Loucy (cell line): ENCODE data around the gene STX7.

ENCODE experiments used
- H2AFZ ChIP-seq: fragments of 200-600 bp; sonication (generic); 2 replicates; pipeline ENCODE4 v1.6.0; 2016; ENCODE audit warnings: antibody characterized with exemption, mild to moderate bottlenecking, low read length, moderate library complexity
- H3F3A ChIP-seq: fragments of 200-600 bp; 2 replicates; pipeline ENCODE4 v1.6.0; 2016; ENCODE audit warnings: antibody characterized with exemption, low read depth, mild to moderate bottlenecking
- H3K27me3 ChIP-seq: fragments of 200-600 bp; sonication (generic); 2 replicates; pipeline ENCODE4 v1.6.1; 2014; ENCODE audit warnings: low read length, mild to moderate bottlenecking; ENCODE audit not compliant: insufficient read depth, poor library complexity, severe bottlenecking
- H3K36me3 ChIP-seq: fragments of 200-600 bp; sonication (generic); 2 replicates; pipeline ENCODE4 v1.6.1; 2016; ENCODE audit warnings: low read length; ENCODE audit not compliant: insufficient read depth
- H3K4me1 ChIP-seq: fragments of 200-600 bp; sonication (generic); 2 replicates; pipeline ENCODE4 v1.5.1; 2014; ENCODE audit warnings: low read length, mild to moderate bottlenecking; ENCODE audit not compliant: insufficient read depth, poor library complexity, severe bottlenecking
- H3K4me2 ChIP-seq: fragments of 200-600 bp; sonication (generic); 2 replicates; pipeline ENCODE4 v1.6.0; 2014; ENCODE audit warnings: antibody characterized with exemption, low read length, low read depth, mild to moderate bottlenecking; ENCODE audit not compliant: poor library complexity, severe bottlenecking
- H3K4me3 ChIP-seq: fragments of 200-600 bp; sonication (generic); 2 replicates; pipeline ENCODE4 v1.5.1; 2014; ENCODE audit warnings: low read length, mild to moderate bottlenecking, mixed read lengths; ENCODE audit not compliant: poor library complexity, severe bottlenecking
- H3K79me2 ChIP-seq: fragments of 200-600 bp; sonication (generic); 2 replicates; pipeline ENCODE4 v1.6.1; 2014; ENCODE audit warnings: low read length; ENCODE audit not compliant: insufficient read depth
- H3K9ac ChIP-seq: fragments of 200-600 bp; sonication (generic); 2 replicates; pipeline ENCODE4 v1.6.0; 2014; ENCODE audit warnings: mild to moderate bottlenecking, low read depth, low read length, moderate library complexity; ENCODE audit not compliant: poor library complexity, severe bottlenecking
- H3K9me2 ChIP-seq: fragments of 200-600 bp; sonication (generic); replicated peaks from 2 replicates; pipeline ENCODE4 v1.6.1; 2016; ENCODE audit warnings: low read depth, low read length, mixed read lengths
- H3K9me3 ChIP-seq: fragments of 200-600 bp; sonication (generic); 2 replicates; pipeline ENCODE4 v1.6.1; 2014; ENCODE audit warnings: mild to moderate bottlenecking, antibody characterized with exemption, low read length, low read depth; ENCODE audit not compliant: insufficient read depth
- H4K20me1 ChIP-seq: fragments of 200-600 bp; sonication (generic); 2 replicates; pipeline ENCODE4 v1.6.0; 2014; ENCODE audit warnings: antibody characterized with exemption, low read length, mild to moderate bottlenecking; ENCODE audit not compliant: insufficient read depth, poor library complexity, severe bottlenecking
- CTCF ChIP-seq: fragments of 200-600 bp; sonication (generic); conservative IDR thresholded peaks from 2 replicates; pipeline ENCODE4 v1.5.1; 2014; ENCODE audit warnings: mild to moderate bottlenecking, antibody characterized with exemption, low read length
- EZH2phosphoT487 ChIP-seq: fragments of 200-600 bp; IDR thresholded peaks from 2 replicates; pipeline ENCODE4 v1.6.1; 2018; ENCODE audit warnings: antibody characterized with exemption, mild to moderate bottlenecking, moderate library complexity, borderline replicate concordance

STX7 gene

GRCh38 chr6:132505158-132505557 lies 7.8 kb downstream of the STX7 start:
- Histone ChIP-seq H3K27me3 (no peaks in the 10 kb centered on the region), H3K9me2 (no peaks in the 10 kb centered on the region), H3K79me2 (no peaks in the 10 kb centered on the region), H4K20me1 (no peaks in the 10 kb centered on the region), H3K4me2 (no peak overlapping the region), H3K9me3 (no peaks in the 10 kb centered on the region), H3K36me3 (no peaks in the 10 kb centered on the region), H3F3A (no peaks in the 10 kb centered on the region), H3K4me3 (no peak overlapping the region), H3K4me1 (no peaks in the 10 kb centered on the region), H3K9ac (no peak overlapping the region), H2AFZ (no peak overlapping the region)
- no peak for TF ChIP-seq CTCF
- TF ChIP-seq EZH2phosphoT487, result no peak

DNA sequence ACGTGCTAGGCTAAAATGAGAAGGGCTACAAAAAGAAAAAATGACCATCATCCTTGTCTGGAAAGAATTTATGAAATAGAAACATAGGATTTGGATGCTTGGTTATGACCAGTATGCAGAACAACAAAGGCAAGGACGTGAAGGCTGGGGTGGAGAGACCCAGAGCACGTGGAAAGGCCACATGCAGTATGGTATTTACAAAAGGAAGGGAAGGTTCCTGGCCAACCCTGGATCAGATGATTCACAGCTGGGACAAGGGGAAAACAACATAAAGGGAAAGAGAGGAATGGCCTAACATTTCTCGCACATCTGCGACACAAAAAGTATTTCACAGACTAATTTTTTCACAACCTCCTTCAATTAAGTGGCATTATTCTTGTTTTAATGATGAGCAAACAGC lies 8.2 kb downstream of the STX7 start:
- no peaks in the 10 kb centered on the region for H3K4me1 ChIP-seq
- TF ChIP-seq EZH2phosphoT487 (no peak), CTCF (no peak)

GRCh38 chr6:132499757-132500156 lies 13.2 kb downstream of the STX7 start:
- H3K9ac ChIP-seq, result no peak overlapping the region
- no peaks in the 10 kb centered on the region for H3K79me2 ChIP-seq
- TF ChIP-seq EZH2phosphoT487 (no peak), CTCF (no peak)
- no peaks in the 10 kb centered on the region for H3F3A ChIP-seq
- H3K4me1 ChIP-seq, result no peaks in the 10 kb centered on the region
- H4K20me1 ChIP-seq, result no peaks in the 10 kb centered on the region
- H3K4me2 ChIP-seq, result no peak overlapping the region
- no peaks in the 10 kb centered on the region for H3K9me3 ChIP-seq
- no peak overlapping the region for H2AFZ ChIP-seq
- no peaks in the 10 kb centered on the region for H3K27me3 ChIP-seq
- H3K9me2 ChIP-seq, result no peaks in the 10 kb centered on the region
- no peak overlapping the region for H3K4me3 ChIP-seq
- H3K36me3 ChIP-seq, result no peaks in the 10 kb centered on the region

More for the DNA sequence above, 8.2 kb downstream of the STX7 start:
- no peaks in the 10 kb centered on the region for H3F3A ChIP-seq
- no peaks in the 10 kb centered on the region for H3K27me3 ChIP-seq
- no peak overlapping the region for H3K4me3 ChIP-seq
- no peaks in the 10 kb centered on the region for H3K9me3 ChIP-seq
- no peak overlapping the region for H3K4me2 ChIP-seq
- H2AFZ ChIP-seq, result no peak overlapping the region
- H3K9ac ChIP-seq, result no peak overlapping the region
- H4K20me1 ChIP-seq, result no peaks in the 10 kb centered on the region
- H3K79me2 ChIP-seq, result no peaks in the 10 kb centered on the region
- H3K36me3 ChIP-seq, result no peaks in the 10 kb centered on the region
- H3K9me2 ChIP-seq, result no peaks in the 10 kb centered on the region
